ENCODE measurements around the gene RASGRF2.

Gene RASGRF2

GRCh38 chr5:80926536-80926935, 33.6 kb upstream of the RASGRF2 start:
- no peak overlapping the region for H3K9ac ChIP-seq
- H4K20me1 ChIP-seq = no peaks in the 10 kb centered on the region
- no peaks in the 10 kb centered on the region for H3K9me3 ChIP-seq
- no peak overlapping the region for H3K27ac ChIP-seq
- no peaks in the 10 kb centered on the region for H3K27me3 ChIP-seq
- no peak for TF ChIP-seq Cebpa-rat (IDR thresholded peaks at IDR 0.05)
- H3K36me3 ChIP-seq = no peaks in the 10 kb centered on the region
- H3K4me3 ChIP-seq = no peak overlapping the region
- H3K4me1 ChIP-seq = no peaks in the 10 kb centered on the region
- H3K4me2 ChIP-seq = no peak overlapping the region

DNA sequence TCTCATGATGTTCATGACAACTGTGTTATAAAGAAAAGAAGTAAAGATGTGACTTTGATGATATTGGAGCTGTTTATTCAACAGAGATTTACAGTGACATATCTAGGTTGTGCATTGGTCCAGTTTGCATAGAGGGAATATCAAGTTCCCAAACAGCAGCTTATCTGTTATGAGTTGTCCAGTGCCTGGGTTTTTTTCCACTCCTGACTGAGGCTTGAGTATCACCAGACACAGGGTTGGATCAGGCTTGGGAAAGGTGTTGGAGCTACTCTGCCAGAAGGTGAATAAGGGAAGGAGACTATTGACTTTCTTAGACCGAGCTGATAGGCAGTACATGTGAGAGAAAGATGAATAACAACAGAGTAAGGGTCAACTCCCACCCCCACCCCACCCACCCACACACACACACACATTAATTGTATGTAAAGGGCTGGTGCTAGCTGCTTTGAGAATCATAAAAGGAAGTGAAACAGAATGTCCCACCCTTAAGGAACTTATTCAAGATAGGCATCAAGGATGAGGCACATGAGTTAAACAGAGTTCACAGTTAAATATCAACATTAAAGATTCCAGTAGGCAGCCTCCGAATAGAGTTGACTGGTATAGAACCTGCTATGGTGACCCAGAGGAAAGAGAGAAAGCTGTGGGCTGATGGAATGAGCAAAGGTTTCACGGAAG, 33.0 kb upstream of the RASGRF2 start:
- H3K27ac ChIP-seq = no peak overlapping the region
- H4K20me1 ChIP-seq = no peaks in the 10 kb centered on the region
- no peaks in the 10 kb centered on the region for H3K4me1 ChIP-seq
- no peaks in the 10 kb centered on the region for H3K9me3 ChIP-seq
- no peaks in the 10 kb centered on the region for H3K27me3 ChIP-seq
- TF ChIP-seq Cebpa-rat (IDR thresholded peaks at IDR 0.05) = no peak
- no peak overlapping the region for H3K4me2 ChIP-seq
- no peak overlapping the region for H3K4me3 ChIP-seq
- H3K9ac ChIP-seq = no peak overlapping the region
- no peaks in the 10 kb centered on the region for H3K36me3 ChIP-seq

GRCh38 chr5:80928073-80928472, 32.1 kb upstream of the RASGRF2 start:
- no peak overlapping the region for H3K9ac ChIP-seq
- H3K4me1 ChIP-seq = no peaks in the 10 kb centered on the region
- H3K4me3 ChIP-seq = no peak overlapping the region
- H3K27ac ChIP-seq = no peak overlapping the region
- H3K36me3 ChIP-seq = no peaks in the 10 kb centered on the region
- no peaks in the 10 kb centered on the region for H3K27me3 ChIP-seq
- no peaks in the 10 kb centered on the region for H3K9me3 ChIP-seq
- H4K20me1 ChIP-seq = no peaks in the 10 kb centered on the region
- TF ChIP-seq Cebpa-rat (IDR thresholded peaks at IDR 0.05) = no peak
- H3K4me2 ChIP-seq = no peak overlapping the region

GRCh38 chr5:80930940-80931339, 29.2 kb upstream of the RASGRF2 start:
- Histone ChIP-seq H3K36me3 (no peaks in the 10 kb centered on the region), H3K27ac (no peak overlapping the region), H3K4me1 (no peaks in the 10 kb centered on the region), H4K20me1 (no peaks in the 10 kb centered on the region), H3K4me3 (no peak overlapping the region), H3K27me3 (no peaks in the 10 kb centered on the region), H3K9ac (no peak overlapping the region), H3K9me3 (no peaks in the 10 kb centered on the region), H3K4me2 (no peak overlapping the region)
- no peak for TF ChIP-seq Cebpa-rat (IDR thresholded peaks at IDR 0.05)

GRCh38 chr5:80931411-80931810, 28.8 kb upstream of the RASGRF2 start:
- no peak for TF ChIP-seq Cebpa-rat (IDR thresholded peaks at IDR 0.05)
- no peak overlapping the region for H3K4me2 ChIP-seq
- H3K4me1 ChIP-seq = no peaks in the 10 kb centered on the region
- H3K9ac ChIP-seq = no peak overlapping the region
- no peak overlapping the region for H3K27ac ChIP-seq
- H3K36me3 ChIP-seq = no peaks in the 10 kb centered on the region
- H3K9me3 ChIP-seq = no peaks in the 10 kb centered on the region
- no peaks in the 10 kb centered on the region for H4K20me1 ChIP-seq
- H3K27me3 ChIP-seq = no peaks in the 10 kb centered on the region
- no peak overlapping the region for H3K4me3 ChIP-seq

- Histone ChIP-seq H3K27ac (no peak overlapping the region), H3K9ac (no peak overlapping the region), H3K4me2 (no peak overlapping the region), H3K4me1 (no peaks in the 10 kb centered on the region), H3K27me3 (no peaks in the 10 kb centered on the region), H3K36me3 (no peaks in the 10 kb centered on the region), H4K20me1 (no peaks in the 10 kb centered on the region), H3K9me3 (no peaks in the 10 kb centered on the region), H3K4me3 (no peak overlapping the region)
- TF ChIP-seq Cebpa-rat (IDR thresholded peaks at IDR 0.05) = no peak
Measured at GRCh38 chr5:80933036-80933435, 27.1 kb upstream of the RASGRF2 start.

DNA sequence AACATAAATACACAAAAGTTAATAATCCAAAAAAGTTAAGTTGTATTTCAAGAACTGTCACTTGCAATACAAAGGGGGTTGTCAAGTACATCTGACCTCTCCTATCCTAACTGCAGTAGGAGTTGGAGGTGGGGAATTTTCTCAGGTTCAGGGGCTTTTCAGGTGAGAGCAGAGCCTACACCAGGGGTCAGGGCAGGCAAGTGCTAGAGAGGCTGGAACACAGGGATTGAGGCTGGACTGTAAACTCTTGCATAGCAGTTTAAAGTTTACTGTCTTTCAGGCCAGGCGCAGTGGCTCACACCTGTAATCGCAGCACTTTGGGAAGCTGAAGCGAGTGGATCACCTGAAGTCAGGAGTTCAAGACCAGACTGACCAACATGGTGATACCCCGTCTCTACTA, 25.4 kb upstream of the RASGRF2 start:
- Histone ChIP-seq H3K9me3 (peaks cover 8% of the 10 kb centered on the region; the same call in 1 of the 2 replicates), H4K20me1 (no peaks in the 10 kb centered on the region), H3K27me3 (no peaks in the 10 kb centered on the region), H3K27ac (no peak overlapping the region), H3K36me3 (no peaks in the 10 kb centered on the region), H3K4me2 (no peak overlapping the region), H3K4me1 (no peaks in the 10 kb centered on the region), H3K9ac (no peak overlapping the region), H3K4me3 (no peak overlapping the region)
- TF ChIP-seq Cebpa-rat (IDR thresholded peaks at IDR 0.05) = no peak

DNA sequence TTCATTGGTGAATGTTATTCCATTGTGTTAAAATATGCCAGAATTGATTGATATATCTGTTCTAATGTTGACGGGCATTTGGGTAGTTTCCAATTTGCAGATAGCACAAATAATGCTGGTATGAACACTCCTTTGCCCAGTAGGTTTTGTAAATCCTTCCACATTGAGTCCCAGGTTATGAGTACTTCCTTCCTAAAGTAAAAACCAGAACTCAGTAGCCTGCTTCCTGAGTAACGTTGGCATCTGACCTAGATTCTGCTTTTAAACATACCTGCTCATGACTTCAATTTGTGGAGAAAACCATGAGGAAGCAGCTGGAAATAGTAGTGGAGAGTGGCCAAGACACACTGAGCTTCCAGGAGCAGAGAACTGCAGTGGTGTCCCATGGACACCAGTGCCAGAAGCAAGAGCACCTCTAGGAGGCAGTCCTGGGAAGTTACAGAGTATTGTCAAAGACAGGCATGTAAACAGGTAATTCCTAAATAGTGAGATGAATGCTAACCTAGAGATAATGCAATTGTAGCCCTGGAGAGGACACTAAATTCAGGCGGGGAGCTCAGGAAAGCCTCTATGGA, 24.3 kb upstream of the RASGRF2 start:
- no peak overlapping the region for H3K4me2 ChIP-seq

GRCh38 chr5:80936881-80937280, 23.3 kb upstream of the RASGRF2 start:
- no peak overlapping the region for H3K4me2 ChIP-seq
- H3K4me3 ChIP-seq = no peak overlapping the region
- H3K9ac ChIP-seq = no peak overlapping the region
- H3K27me3 ChIP-seq = no peaks in the 10 kb centered on the region
- H3K36me3 ChIP-seq = no peaks in the 10 kb centered on the region
- no peaks in the 10 kb centered on the region for H4K20me1 ChIP-seq
- TF ChIP-seq Cebpa-rat (IDR thresholded peaks at IDR 0.05) = no peak
- no peaks in the 10 kb centered on the region for H3K4me1 ChIP-seq
- H3K9me3 ChIP-seq = peaks cover 8% of the 10 kb centered on the region; the same call in 1 of the 2 replicates
- H3K27ac ChIP-seq = no peak overlapping the region

More for the DNA sequence above, 24.3 kb upstream of the RASGRF2 start:
- no peaks in the 10 kb centered on the region for H3K36me3 ChIP-seq
- H3K4me1 ChIP-seq = no peaks in the 10 kb centered on the region
- no peak overlapping the region for H3K9ac ChIP-seq
- no peaks in the 10 kb centered on the region for H4K20me1 ChIP-seq
- peaks cover 8% of the 10 kb centered on the region; the same call in 1 of the 2 replicates for H3K9me3 ChIP-seq
- no peaks in the 10 kb centered on the region for H3K27me3 ChIP-seq
- H3K4me3 ChIP-seq = no peak overlapping the region
- no peak overlapping the region for H3K27ac ChIP-seq
- TF ChIP-seq Cebpa-rat (IDR thresholded peaks at IDR 0.05) = no peak

DNA sequence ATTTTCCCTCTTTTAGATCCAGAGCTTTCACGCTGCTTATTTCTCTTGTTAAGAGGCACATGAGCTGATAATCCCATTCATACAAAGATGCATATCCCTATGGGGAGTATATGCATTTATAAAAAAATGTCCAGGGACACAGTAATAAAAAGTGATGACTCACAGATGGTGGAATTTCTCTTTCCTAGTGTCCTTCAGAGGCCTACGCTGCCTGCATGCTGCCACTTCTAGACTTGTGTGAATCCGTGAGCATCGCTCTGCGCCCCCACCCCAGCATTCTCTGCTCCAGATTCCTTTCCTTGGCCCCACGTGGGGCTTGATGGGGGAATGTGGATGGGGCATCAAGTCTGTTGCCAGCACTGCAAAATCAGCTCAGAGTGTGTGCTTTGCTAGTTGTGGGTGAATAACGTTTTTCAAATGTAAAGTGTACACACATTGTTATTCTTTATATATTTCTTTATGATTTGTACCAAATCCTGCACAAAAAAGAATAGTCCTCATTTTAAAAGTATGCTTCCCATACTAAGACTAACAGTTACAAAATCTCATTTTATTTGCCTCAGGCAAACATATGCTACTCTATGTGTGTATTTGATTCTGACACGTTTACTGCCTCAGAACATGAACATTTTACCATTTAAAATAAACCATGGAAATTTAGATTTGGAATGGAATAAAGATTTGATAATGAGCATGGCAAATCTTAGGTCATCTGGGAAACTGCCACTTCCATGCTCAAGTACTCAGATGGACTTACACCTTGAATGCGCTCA, 22.4 kb upstream of the RASGRF2 start:
- H3K27me3 ChIP-seq = no peaks in the 10 kb centered on the region
- no peak overlapping the region for H3K27ac ChIP-seq
- H3K4me2 ChIP-seq = no peak overlapping the region
- H3K4me1 ChIP-seq = no peaks in the 10 kb centered on the region
- no peak overlapping the region for H3K4me3 ChIP-seq
- no peaks in the 10 kb centered on the region for H4K20me1 ChIP-seq
- H3K9ac ChIP-seq = no peak overlapping the region
- no peak for TF ChIP-seq Cebpa-rat (IDR thresholded peaks at IDR 0.05)
- no peaks in the 10 kb centered on the region for H3K36me3 ChIP-seq
- peaks cover 8% of the 10 kb centered on the region; the same call in 1 of the 2 replicates for H3K9me3 ChIP-seq
